ENCODE results near the gene HS1BP3. TPM values are rescaled to one million over a fixed set of nuclear protein-coding genes. Genes with fewer than 3 reads are reported as not detected.

The HS1BP3 gene
- total RNA-seq, 1 donor from 2014 or later = 19.6 TPM

DNA sequence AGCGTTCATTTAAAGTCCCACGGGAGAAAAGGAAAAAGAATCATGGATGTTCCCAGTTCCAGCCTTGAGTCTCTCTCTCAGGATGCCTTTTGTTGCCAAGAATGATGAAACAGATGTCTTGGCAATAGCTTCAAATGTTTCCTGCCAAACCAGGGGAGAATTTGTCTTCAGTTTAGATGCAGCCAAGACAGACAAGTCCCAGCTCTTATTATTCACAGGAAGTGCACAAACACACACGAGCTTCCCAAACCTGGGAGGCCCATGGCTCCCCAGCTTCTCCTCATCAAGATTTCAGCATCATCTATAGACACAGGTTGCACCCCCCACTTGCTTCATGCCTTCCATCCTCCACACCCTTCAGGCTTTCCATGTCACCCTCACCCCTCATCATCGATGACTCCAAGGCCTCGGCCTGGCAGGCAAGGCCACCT is 45.9 kb downstream of the HS1BP3 start:
- Mint-ChIP-seq H3K27me3 (ENCODE audit: low read depth) (peaks cover 2% of the 10 kb centered on the region), H3K27ac (ENCODE audit: unreplicated experiment) (peak overlapping the region; percentile 52), H3K9me3 (peaks cover 11% of the 10 kb centered on the region), H3K36me3 (ENCODE audit: low read depth) (peaks cover 12% of the 10 kb centered on the region), H3K4me3 (no peak overlapping the region), H3K4me1 (peaks cover 35% of the 10 kb centered on the region)
- TF ChIP-seq, protein P1, sequence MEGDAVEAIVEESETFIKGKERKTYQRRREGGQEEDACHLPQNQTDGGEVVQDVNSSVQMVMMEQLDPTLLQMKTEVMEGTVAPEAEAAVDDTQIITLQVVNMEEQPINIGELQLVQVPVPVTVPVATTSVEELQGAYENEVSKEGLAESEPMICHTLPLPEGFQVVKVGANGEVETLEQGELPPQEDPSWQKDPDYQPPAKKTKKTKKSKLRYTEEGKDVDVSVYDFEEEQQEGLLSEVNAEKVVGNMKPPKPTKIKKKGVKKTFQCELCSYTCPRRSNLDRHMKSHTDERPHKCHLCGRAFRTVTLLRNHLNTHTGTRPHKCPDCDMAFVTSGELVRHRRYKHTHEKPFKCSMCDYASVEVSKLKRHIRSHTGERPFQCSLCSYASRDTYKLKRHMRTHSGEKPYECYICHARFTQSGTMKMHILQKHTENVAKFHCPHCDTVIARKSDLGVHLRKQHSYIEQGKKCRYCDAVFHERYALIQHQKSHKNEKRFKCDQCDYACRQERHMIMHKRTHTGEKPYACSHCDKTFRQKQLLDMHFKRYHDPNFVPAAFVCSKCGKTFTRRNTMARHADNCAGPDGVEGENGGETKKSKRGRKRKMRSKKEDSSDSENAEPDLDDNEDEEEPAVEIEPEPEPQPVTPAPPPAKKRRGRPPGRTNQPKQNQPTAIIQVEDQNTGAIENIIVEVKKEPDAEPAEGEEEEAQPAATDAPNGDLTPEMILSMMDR (conservative IDR thresholded peaks at IDR 0.05) = no peak
- no peak for DNase-seq (ENCODE audit: low read depth, low spot score)

GRCh38 chr2:20604401-20604911 is 46.4 kb downstream of the HS1BP3 start:
- Mint-ChIP-seq H3K9me3 (peaks cover 11% of the 10 kb centered on the region), H3K4me3 (no peak overlapping the region), H3K27me3 (ENCODE audit: low read depth) (peaks cover 2% of the 10 kb centered on the region), H3K4me1 (peaks cover 40% of the 10 kb centered on the region), H3K27ac (ENCODE audit: unreplicated experiment) (peak overlapping the region; percentile 17), H3K36me3 (ENCODE audit: low read depth) (peaks cover 12% of the 10 kb centered on the region)
- DNase-seq (ENCODE audit: low read depth, low spot score) = no peak
- TF ChIP-seq, protein P1 (conservative IDR thresholded peaks at IDR 0.05) = no peak

GRCh38 chr2:20603791-20604190 is 47.1 kb downstream of the HS1BP3 start:
- no peak overlapping the region for H3K27ac Mint-ChIP-seq (ENCODE audit: unreplicated experiment)
- peaks cover 11% of the 10 kb centered on the region for H3K9me3 Mint-ChIP-seq
- H3K4me1 Mint-ChIP-seq = peaks cover 46% of the 10 kb centered on the region
- DNase-seq (ENCODE audit: low read depth, low spot score) = no peak
- peaks cover 12% of the 10 kb centered on the region for H3K36me3 Mint-ChIP-seq (ENCODE audit: low read depth)
- TF ChIP-seq, protein P1 (conservative IDR thresholded peaks at IDR 0.05) = no peak
- no peak overlapping the region for H3K4me3 Mint-ChIP-seq
- H3K27me3 Mint-ChIP-seq (ENCODE audit: low read depth) = peaks cover 2% of the 10 kb centered on the region

DNA sequence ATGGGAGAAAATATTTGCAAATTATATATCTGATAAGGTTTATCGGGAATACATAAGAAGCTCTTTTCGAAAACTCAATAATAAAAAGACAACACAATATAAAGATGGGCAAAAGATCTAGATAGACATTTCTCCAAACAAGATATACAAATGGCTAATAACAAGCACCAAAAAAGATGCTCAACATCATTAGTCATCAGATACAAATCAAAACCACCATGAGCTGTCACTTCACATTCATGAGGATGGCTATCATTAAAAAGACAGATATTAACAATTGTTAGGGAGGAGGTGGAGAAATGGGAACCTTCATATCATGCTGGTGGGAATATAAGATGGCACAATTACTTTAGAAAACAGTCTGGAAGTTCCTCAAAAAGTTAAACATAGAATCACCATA is 48.1 kb downstream of the HS1BP3 start:
- Mint-ChIP-seq H3K4me3 (no peak overlapping the region), H3K9me3 (peaks cover 5% of the 10 kb centered on the region), H3K4me1 (peaks cover 49% of the 10 kb centered on the region), H3K27me3 (ENCODE audit: low read depth) (peaks cover 2% of the 10 kb centered on the region), H3K27ac (ENCODE audit: unreplicated experiment) (no peak overlapping the region), H3K36me3 (ENCODE audit: low read depth) (peaks cover 6% of the 10 kb centered on the region)
- DNase-seq (ENCODE audit: low read depth, low spot score) = no peak
- TF ChIP-seq, protein P1 (conservative IDR thresholded peaks at IDR 0.05) = no peak

- Mint-ChIP-seq H3K4me3 (no peak overlapping the region), H3K4me1 (peaks cover 69% of the 10 kb centered on the region), H3K36me3 (ENCODE audit: low read depth) (peaks cover 2% of the 10 kb centered on the region), H3K27me3 (ENCODE audit: low read depth) (peaks cover 2% of the 10 kb centered on the region), H3K27ac (ENCODE audit: unreplicated experiment) (no peak overlapping the region), H3K9me3 (peaks cover 3% of the 10 kb centered on the region)
- DNase-seq (ENCODE audit: low read depth, low spot score) = no peak
- TF ChIP-seq, protein P1 (conservative IDR thresholded peaks at IDR 0.05) = peak; percentile 61
Measured at GRCh38 chr2:20600756-20601325, 50.1 kb downstream of the HS1BP3 start.

Data from neural crest cell (in vitro differentiated cells).